Muscle layer of colon (tissue), 2 donors: Measurements from ENCODE around the gene ZNF407.

Experiments used
- H3K27ac ChIP-seq: one replicate; pipeline ENCODE4 v1.7.0; 2013; ENCODE audit warnings: low read depth, mild to moderate bottlenecking, low read length, moderate library complexity
- H3K27me3 ChIP-seq, 2 donors: one replicate each; pipeline ENCODE4 v1.7.0; 2013; ENCODE audit warnings: low read length in 2 of 2, mild to moderate bottlenecking in 2 of 2; ENCODE audit not compliant: insufficient read depth in 2 of 2, control insufficient read depth in 1 of 2
- H3K36me3 ChIP-seq: one replicate; pipeline ENCODE4 v1.7.0; 2013; ENCODE audit warnings: mild to moderate bottlenecking, low read length; ENCODE audit not compliant: insufficient read depth
- H3K4me1 ChIP-seq: one replicate; pipeline ENCODE4 v1.7.0; 2013; ENCODE audit warnings: mild to moderate bottlenecking, low read length; ENCODE audit not compliant: insufficient read depth
- H3K4me3 ChIP-seq, 2 donors: one replicate each; pipeline ENCODE4 v1.7.0; 2013; ENCODE audit warnings: low read length in 2 of 2, low read depth in 1 of 2, mild to moderate bottlenecking in 1 of 2, moderate library complexity in 1 of 2
- H3K9ac ChIP-seq: one replicate; pipeline ENCODE4 v1.7.0; 2013; ENCODE audit warnings: low read length
- H3K9me3 ChIP-seq: one replicate; pipeline ENCODE4 v1.7.0; 2013; ENCODE audit warnings: mild to moderate bottlenecking, low read length
- donor health status: abdominal sarcoma.
- donor health status: Adenocarcinoma of cecum.

ZNF407 gene

GRCh38 chr18:74928194-74928968 lies 330.7 kb downstream of the ZNF407 start:
- Histone ChIP-seq H3K36me3 (no peaks in the 10 kb centered on the region), H3K27me3 (no peaks in the 10 kb centered on the region), H3K27ac (no peak overlapping the region), H3K4me1 (no peaks in the 10 kb centered on the region), H3K4me3 (no peak overlapping the region), H3K9me3 (no peaks in the 10 kb centered on the region), H3K9ac (no peak overlapping the region)

- H3K9me3 ChIP-seq, result no peaks in the 10 kb centered on the region
- H3K27ac ChIP-seq, result no peak overlapping the region
- no peaks in the 10 kb centered on the region for H3K4me1 ChIP-seq
- no peaks in the 10 kb centered on the region for H3K27me3 ChIP-seq
- H3K4me3 ChIP-seq, result no peak overlapping the region
- H3K9ac ChIP-seq, result no peak overlapping the region
- H3K36me3 ChIP-seq, result no peaks in the 10 kb centered on the region
Observed at GRCh38 chr18:74929110-74929509, 331.4 kb downstream of the ZNF407 start.

- Histone ChIP-seq H3K36me3 (no peaks in the 10 kb centered on the region), H3K27ac (no peak overlapping the region), H3K4me3 (no peak overlapping the region), H3K27me3 (no peaks in the 10 kb centered on the region), H3K9me3 (no peaks in the 10 kb centered on the region), H3K9ac (no peak overlapping the region), H3K4me1 (no peaks in the 10 kb centered on the region)
Observed at GRCh38 chr18:74930616-74931015, 332.9 kb downstream of the ZNF407 start.

GRCh38 chr18:74933930-74934329 lies 336.3 kb downstream of the ZNF407 start:
- no peaks in the 10 kb centered on the region for H3K27me3 ChIP-seq
- H3K9me3 ChIP-seq, result no peaks in the 10 kb centered on the region
- no peaks in the 10 kb centered on the region for H3K36me3 ChIP-seq
- no peak overlapping the region for H3K4me3 ChIP-seq
- no peak overlapping the region for H3K27ac ChIP-seq
- no peak overlapping the region for H3K9ac ChIP-seq
- no peaks in the 10 kb centered on the region for H3K4me1 ChIP-seq

- no peaks in the 10 kb centered on the region for H3K36me3 ChIP-seq
- no peak overlapping the region for H3K9ac ChIP-seq
- no peak overlapping the region for H3K4me3 ChIP-seq
- no peaks in the 10 kb centered on the region for H3K27me3 ChIP-seq
- no peaks in the 10 kb centered on the region for H3K4me1 ChIP-seq
- no peak overlapping the region for H3K27ac ChIP-seq
- no peaks in the 10 kb centered on the region for H3K9me3 ChIP-seq
Observed at GRCh38 chr18:74935434-74935833, 337.8 kb downstream of the ZNF407 start.

GRCh38 chr18:74936343-74936742 lies 338.7 kb downstream of the ZNF407 start:
- Histone ChIP-seq H3K9ac (no peak overlapping the region), H3K4me1 (no peaks in the 10 kb centered on the region), H3K27me3 (no peaks in the 10 kb centered on the region), H3K36me3 (no peaks in the 10 kb centered on the region), H3K4me3 (no peak overlapping the region), H3K27ac (no peak overlapping the region), H3K9me3 (no peaks in the 10 kb centered on the region)

GRCh38 chr18:74937291-74937690 lies 339.6 kb downstream of the ZNF407 start:
- Histone ChIP-seq H3K9ac (no peak overlapping the region), H3K27me3 (no peaks in the 10 kb centered on the region), H3K36me3 (no peaks in the 10 kb centered on the region), H3K4me1 (no peaks in the 10 kb centered on the region), H3K9me3 (no peaks in the 10 kb centered on the region), H3K27ac (no peak overlapping the region), H3K4me3 (no peak overlapping the region)

- H3K27me3 ChIP-seq, result no peaks in the 10 kb centered on the region
- H3K9me3 ChIP-seq, result no peaks in the 10 kb centered on the region
- no peak overlapping the region for H3K4me3 ChIP-seq
- no peak overlapping the region for H3K9ac ChIP-seq
- no peak overlapping the region for H3K27ac ChIP-seq
- H3K4me1 ChIP-seq, result no peaks in the 10 kb centered on the region
- H3K36me3 ChIP-seq, result no peaks in the 10 kb centered on the region
Observed at GRCh38 chr18:74940856-74941255, 343.2 kb downstream of the ZNF407 start.

GRCh38 chr18:74942319-74942910 lies 344.7 kb downstream of the ZNF407 start:
- Histone ChIP-seq H3K4me3 (no peak overlapping the region), H3K27me3 (no peaks in the 10 kb centered on the region), H3K9ac (no peak overlapping the region), H3K4me1 (no peaks in the 10 kb centered on the region), H3K27ac (no peak overlapping the region), H3K36me3 (no peaks in the 10 kb centered on the region), H3K9me3 (no peaks in the 10 kb centered on the region)

GRCh38 chr18:74944676-74945075 lies 347.0 kb downstream of the ZNF407 start:
- H3K9ac ChIP-seq, result no peak overlapping the region

GRCh38 chr18:74945774-74946545 lies 348.3 kb downstream of the ZNF407 start:
- no peak overlapping the region for H3K9ac ChIP-seq

More at GRCh38 chr18:74944676-74945075, 347.0 kb downstream of the ZNF407 start:
- H3K27ac ChIP-seq, result no peak overlapping the region
- no peaks in the 10 kb centered on the region for H3K4me1 ChIP-seq
- H3K9me3 ChIP-seq, result no peaks in the 10 kb centered on the region
- no peak overlapping the region for H3K4me3 ChIP-seq
- H3K27me3 ChIP-seq, result no peaks in the 10 kb centered on the region
- H3K36me3 ChIP-seq, result no peaks in the 10 kb centered on the region

More at GRCh38 chr18:74945774-74946545, 348.3 kb downstream of the ZNF407 start:
- H3K9me3 ChIP-seq, result no peaks in the 10 kb centered on the region
- no peaks in the 10 kb centered on the region for H3K36me3 ChIP-seq
- H3K4me1 ChIP-seq, result peaks cover 5% of the 10 kb centered on the region
- no peak overlapping the region for H3K4me3 ChIP-seq
- no peak overlapping the region for H3K27ac ChIP-seq
- H3K27me3 ChIP-seq, result no peaks in the 10 kb centered on the region
